B cell (primary cell): ENCODE results near the gene MAP2K6. TPM values are rescaled to one million over a fixed set of nuclear protein-coding genes. Genes with fewer than 3 reads are reported as not detected.

Experiments used
- ATAC-seq: fragments of 200-7000 bp; cut with Tn5 transposase; one replicate; pipeline ENCODE4 v1.10.0; 2021; ENCODE audit warnings: low read depth, mild to moderate bottlenecking, moderate number of reproducible peaks, moderate library complexity
- CTCF ChIA-PET: fragments of 350-600 bp; sonication (Branson Sonifier 250); formaldehyde crosslinking; loops from one replicate; lab custom pipeline; 2021; ENCODE audit warnings: antibody characterized with exemption, inconsistent platforms; lab: Charles Lee
- POLR2A ChIA-PET: fragments of 350-600 bp; sonication (Branson Sonifier 250); formaldehyde crosslinking; loops from one replicate; lab custom pipeline; 2021; ENCODE audit warnings: antibody characterized with exemption; lab: Charles Lee
- DNase-seq: peaks from one replicate; pipeline ENCODE4 v3.0.0; 2013
- H2AFZ ChIP-seq: 2 replicates; pipeline ENCODE4 v1.6.1; 2012; ENCODE audit warnings: mild to moderate bottlenecking, low read depth, low read length; ENCODE audit not compliant: insufficient read depth, poor library complexity, severe bottlenecking
- H3K27ac ChIP-seq, 2 donors: 1 replicate in 1 of 2; 2 replicates in 1 of 2; pipeline ENCODE4 v1.5.1; 2012 to 2013; ENCODE audit warnings: low read length in 2 of 2, mild to moderate bottlenecking in 2 of 2, moderate library complexity in 1 of 2
- H3K27me3 ChIP-seq, 4 experiments: fragments of 200-600 bp in 1 of 4; sonication (generic) in 1 of 4; replicated peaks in 1 of 4; 1 replicate in 2 of 4; 2 replicates in 2 of 4; pipeline versions ENCODE4 v1.6.1 to v1.7.0; 2013 to 2016; ENCODE audit warnings: low read length in 3 of 4, mild to moderate bottlenecking in 2 of 4, mixed read lengths in 1 of 4, moderate library complexity in 1 of 4; ENCODE audit not compliant: insufficient read depth in 4 of 4, control insufficient read depth in 3 of 4; ENCODE audit errors: control extremely low read depth in 1 of 4
- H3K36me3 ChIP-seq, 2 experiments: replicated peaks in 1 of 2; 1 replicate in 1 of 2; 2 replicates in 1 of 2; pipeline versions ENCODE4 v1.6.1 to v1.7.1; 2013; ENCODE audit warnings: low read length in 1 of 2; ENCODE audit not compliant: insufficient read depth in 2 of 2, control insufficient read depth in 1 of 2; ENCODE audit errors: control extremely low read depth in 1 of 2, extremely low read depth in 1 of 2
- H3K4me1 ChIP-seq, 2 donors: fragments of 200-600 bp in 1 of 2; sonication (generic) in 1 of 2; 1 replicate in 1 of 2; 2 replicates in 1 of 2; pipeline versions ENCODE4 v1.5.1 to v1.6.1; 2013 to 2017; ENCODE audit warnings: low read length in 2 of 2; ENCODE audit not compliant: control insufficient read depth in 2 of 2, insufficient read depth in 2 of 2
- H3K4me2 ChIP-seq: replicated peaks from 2 replicates; pipeline ENCODE3; 2012; ENCODE audit warnings: mild to moderate bottlenecking, low read depth, low read length; ENCODE audit not compliant: poor library complexity, severe bottlenecking
- H3K4me3 ChIP-seq, 5 experiments: fragments of 200-600 bp in 1 of 5; sonication (generic) in 1 of 5; 1 replicate in 3 of 5; 2 replicates in 2 of 5; pipeline versions ENCODE4 v1.5.1 to v1.7.0; 2011 to 2016; ENCODE audit warnings: low read length in 4 of 5, mild to moderate bottlenecking in 4 of 5, low read depth in 2 of 5, control low read depth in 1 of 5, moderate library complexity in 1 of 5; ENCODE audit not compliant: insufficient read depth in 1 of 5; ENCODE audit errors: control extremely low read depth in 1 of 5, extremely low read depth in 1 of 5
- H3K79me2 ChIP-seq: fragments of 200-600 bp; sonication (generic); one replicate; pipeline ENCODE4 v1.6.0; 2016; ENCODE audit warnings: low read length; ENCODE audit not compliant: control insufficient read depth, insufficient read depth
- H3K9ac ChIP-seq: fragments of 200-600 bp; sonication (generic); 2 replicates; pipeline ENCODE4 v1.6.1; 2017; ENCODE audit warnings: mild to moderate bottlenecking, low read length, moderate library complexity
- H3K9me3 ChIP-seq, 3 donors: one replicate each; pipeline versions ENCODE4 v1.6.1 to v1.7.1; 2013; ENCODE audit warnings: low read length in 2 of 3; ENCODE audit not compliant: control insufficient read depth in 2 of 3, insufficient read depth in 1 of 3; ENCODE audit errors: control extremely low read depth in 1 of 3
- H4K20me1 ChIP-seq: 2 replicates; pipeline ENCODE4 v1.6.0; 2012; ENCODE audit warnings: mild to moderate bottlenecking, low read length; ENCODE audit not compliant: insufficient read depth, control insufficient read depth, poor library complexity, severe bottlenecking
- H3K27ac Mint-ChIP-seq: one replicate; pipeline ENCODE4 v1.8.0; 2021; ENCODE audit warnings: mixed read lengths
- H3K27me3 Mint-ChIP-seq: one replicate; pipeline ENCODE4 v1.8.0; 2021; ENCODE audit warnings: mixed read lengths
- H3K4me1 Mint-ChIP-seq: one replicate; pipeline ENCODE4 v1.8.0; 2021; ENCODE audit warnings: mixed read lengths
- H3K4me3 Mint-ChIP-seq: one replicate; pipeline ENCODE4 v1.8.0; 2021; ENCODE audit warnings: mixed read lengths
- H3K9me3 Mint-ChIP-seq: one replicate; pipeline ENCODE4 v1.8.0; 2022; ENCODE audit warnings: mixed read lengths; ENCODE audit not compliant: insufficient read depth
- CTCF ChIP-seq: fragments of 200-600 bp; IDR thresholded peaks from one replicate; pipeline ENCODE4 v1.8.0; 2022; ENCODE audit warnings: antibody characterized with exemption, mild to moderate bottlenecking
- EZH2 ChIP-seq: IDR thresholded peaks from 2 replicates; pipeline ENCODE4 v1.6.1; 2012; ENCODE audit warnings: borderline replicate concordance, low read depth, mild to moderate bottlenecking, moderate library complexity, low read length; ENCODE audit not compliant: insufficient read depth, poor library complexity, severe bottlenecking
- WGBS: methylation state at CpG from one replicate; pipeline ENCODE4 v1.1.5; 2013; ENCODE audit warnings: missing lambda C conversion rate; ENCODE audit not compliant: insufficient coverage; 5-methylcytosine and 5-hydroxymethylcytosine counted together
- intact Hi-C: fragments of 100-400 bp; cut with micrococcal nuclease; formaldehyde crosslinking; loops from one replicate; pipeline ENCODE4 v1.10.0; 2022
- polyA plus RNA-seq: library from polyadenylated mRNA; depleted of rRNA; stranded (reverse); fragments of >200 nt; gene quantifications from 2 replicates; pipeline ENCODE4 v1.2.3, GENCODE V29; 2012
- total RNA-seq, 2 donors: library from RNA; stranded (reverse); fragments of 120-200 nt in 1 of 2; gene quantifications; 1 replicate in 1 of 2; 2 replicates in 1 of 2; pipeline versions ENCODE4 v1.2.3 to v1.2.4, GENCODE V29; 2013 to 2022

The MAP2K6 gene
- total and polyA plus RNA-seq, 2 donors (not counting 1 experiment from before 2014, with no cell fraction given) = 2.4 to 7.7 TPM

GRCh38 chr17:69497161-69497560 is 82.7 kb downstream of the MAP2K6 start:
- Histone ChIP-seq H4K20me1 (no peaks in the 10 kb centered on the region), H3K79me2 (no peaks in the 10 kb centered on the region), H3K4me3 (no peak overlapping the region), H2AFZ (no peak overlapping the region), H3K4me1 (peaks cover 21 to 23% of the 10 kb centered on the region in 2 donors), H3K36me3 (no peaks in the 10 kb centered on the region), H3K27ac (no peak overlapping the region), H3K9me3 (no peaks in the 10 kb centered on the region), H3K9ac (no peak overlapping the region), H3K27me3 (no peaks in the 10 kb centered on the region), H3K4me2 (peak overlapping the region; percentile 17)
- DNase-seq = no peak
- Mint-ChIP-seq H3K4me3 (peak overlapping the region; percentile 45), H3K27ac (peak overlapping the region; percentile 54), H3K9me3 (no peaks in the 10 kb centered on the region), H3K27me3 (no peaks in the 10 kb centered on the region), H3K4me1 (peaks cover 40% of the 10 kb centered on the region)
- 83% methylated on average over 1 of the region's 1 CpG for WGBS
- intact Hi-C loops = no loop called here
- TF ChIP-seq CTCF = no peak
- TF ChIP-seq EZH2 = no peak
- ChIA-PET POLR2A (no interaction called here), CTCF (no interaction called here)
- ATAC-seq = no peak

- H3K36me3 ChIP-seq = no peaks in the 10 kb centered on the region
- H3K4me1 ChIP-seq = peaks cover 38 to 44% of the 10 kb centered on the region in 2 donors
- WGBS = no CpG with 5 or more reads among the region's 3 CpGs
- intact Hi-C loops = no loop called here
- no peak overlapping the region for H3K9ac ChIP-seq
- POLR2A ChIA-PET = no interaction called here
- no peaks in the 10 kb centered on the region for H4K20me1 ChIP-seq
- no peak overlapping the region for H3K4me3 ChIP-seq
- no peak overlapping the region for H3K27ac Mint-ChIP-seq
- no peak for ATAC-seq
- no peak overlapping the region for H2AFZ ChIP-seq
- no peaks in the 10 kb centered on the region for H3K27me3 Mint-ChIP-seq
- H3K79me2 ChIP-seq = no peaks in the 10 kb centered on the region
- H3K27ac ChIP-seq = no peak overlapping the region
- TF ChIP-seq CTCF (no peak), EZH2 (no peak)
- no peak overlapping the region for H3K4me2 ChIP-seq
- H3K4me3 Mint-ChIP-seq = no peak overlapping the region
- CTCF ChIA-PET = interaction anchor here (6.2 kb wide), 1 partner anchor 25 kb away, joined by 47 read pairs; no protein-coding TSS in a partner anchor
- no peaks in the 10 kb centered on the region for H3K9me3 Mint-ChIP-seq
- no peak for DNase-seq
- H3K9me3 ChIP-seq = no peaks in the 10 kb centered on the region
- H3K27me3 ChIP-seq = no peaks in the 10 kb centered on the region
- peaks cover 58% of the 10 kb centered on the region for H3K4me1 Mint-ChIP-seq
Observed at GRCh38 chr17:69499318-69499717, 84.8 kb downstream of the MAP2K6 start.
